HepG2 (cell line): ENCODE results near the gene IL1RAPL1. TPM values are rescaled to one million over a fixed set of nuclear protein-coding genes. Genes with fewer than 3 reads are reported as not detected.

Experiments
- ATAC-seq: fragments of 200-7000 bp; cut with Tn5 transposase; 3 replicates; pipeline ENCODE4 v1.9.1; 2020; ENCODE audit warnings: mild to moderate bottlenecking, moderate library complexity
- BruUV-seq: library from RNA; stranded (reverse); fragments of 400-500 nt; replicated peaks from 2 replicates; lab custom pipeline; 2021; lab: Mats Ljungman, UMichigan
- CTCF ChIA-PET: fragments of 300-600 bp; formaldehyde crosslinking; extraction: SDS; loops from one replicate; lab custom pipeline; 2021; ENCODE audit warnings: low total read pairs, inconsistent platforms, low intra/inter-chr PET ratio; lab: Yijun Ruan, JAX
- POLR2A ChIA-PET: fragments of 350-600 bp; sonication (Branson Sonifier 250); formaldehyde crosslinking; loops from one replicate; lab custom pipeline; 2020; ENCODE audit warnings: antibody characterized with exemption, inconsistent platforms; lab: Yijun Ruan, JAX
- DNase-seq: peaks from one replicate; pipeline ENCODE4 v3.0.0-alpha.2; 2015; ENCODE audit warnings: low spot score
- FAIRE-seq: peaks from 3 replicates; lab custom pipeline; 2011; peaks lifted over from hg19 to GRCh38; lab: Jason Lieb, UNC
- H2AFZ ChIP-seq: one replicate; pipeline ENCODE4 v1.6.1; 2011; ENCODE audit warnings: low read length, inconsistent platforms
- H3K27ac ChIP-seq: fragments of 300-600 bp; 3 replicates; pipeline ENCODE4 v1.8.0; 2011; ENCODE audit warnings: mixed run types, mild to moderate bottlenecking, mixed read lengths, low read length, inconsistent platforms; ENCODE audit not compliant: insufficient read depth; ENCODE audit errors: extremely low read length
- H3K27me3 ChIP-seq, 2 experiments: fragments of 200-600 bp in 1 of 2; 2 replicates in 1 of 2; 3 replicates in 1 of 2; pipeline versions ENCODE4 v1.6.0 to v1.8.0; 2011; ENCODE audit warnings: low read length in 2 of 2, mild to moderate bottlenecking in 2 of 2, moderate library complexity in 2 of 2, inconsistent platforms in 1 of 2; ENCODE audit not compliant: insufficient read depth in 2 of 2, control insufficient read depth in 1 of 2
- H3K36me3 ChIP-seq, 2 experiments: fragments of 200-600 bp in 1 of 2; replicated peaks in 1 of 2; 2 replicates in 1 of 2; 3 replicates in 1 of 2; pipeline versions ENCODE4 v1.5.1 to v1.8.0; 2011; ENCODE audit warnings: low read length in 2 of 2, inconsistent platforms in 1 of 2; ENCODE audit not compliant: insufficient read depth in 2 of 2, control insufficient read depth in 1 of 2
- H3K4me1 ChIP-seq: 2 replicates; pipeline ENCODE4 v1.5.1; 2012; ENCODE audit warnings: low read length, inconsistent platforms; ENCODE audit not compliant: insufficient read depth
- H3K4me2 ChIP-seq: 2 replicates; pipeline ENCODE4 v1.6.0; 2011; ENCODE audit warnings: low read depth, low read length, inconsistent platforms
- H3K4me3 ChIP-seq, 3 experiments: fragments of 200-600 bp in 1 of 3; sonication (generic), shearing (Covaris generic) in 1 of 3; replicated peaks in 1 of 3; 2 replicates each; pipeline ENCODE4 v1.5.1; 2011 to 2016; ENCODE audit warnings: low read length in 3 of 3, inconsistent platforms in 2 of 3, low read depth in 2 of 3, mild to moderate bottlenecking in 2 of 3, control low read depth in 1 of 3, mixed read lengths in 1 of 3; ENCODE audit not compliant: insufficient read depth in 1 of 3
- H3K79me2 ChIP-seq: one replicate; pipeline ENCODE4 v1.6.1; 2011; ENCODE audit warnings: low read length, inconsistent platforms; ENCODE audit not compliant: insufficient read depth
- H3K9ac ChIP-seq: 2 replicates; pipeline ENCODE4 v1.6.0; 2011; ENCODE audit warnings: mild to moderate bottlenecking, low read depth, low read length, inconsistent platforms; ENCODE audit not compliant: insufficient read depth
- H3K9me3 ChIP-seq: 2 replicates; pipeline ENCODE4 v1.5.1; 2012; ENCODE audit warnings: mild to moderate bottlenecking, low read length
- H4K20me1 ChIP-seq: 2 replicates; pipeline ENCODE4 v1.6.0; 2011; ENCODE audit warnings: inconsistent platforms, mild to moderate bottlenecking, low read length, moderate library complexity; ENCODE audit not compliant: insufficient read depth
- CREM ChIP-seq, 2 experiments: sonication (generic) in 1 of 2; formaldehyde crosslinking in 1 of 2; IDR thresholded peaks; 2 replicates each; pipeline versions ENCODE4 v1.4.0 to v1.6.1; 2016 to 2020; ENCODE audit warnings: antibody characterized with exemption in 1 of 2, mild to moderate bottlenecking in 1 of 2, missing genetic modification reagents in 1 of 2
- EEA1 ChIP-seq: sonication (generic); formaldehyde crosslinking; IDR thresholded peaks from 2 replicates; pipeline ENCODE4 v1.5.1; 2020; ENCODE audit warnings: mild to moderate bottlenecking, missing genetic modification reagents, borderline replicate concordance
- IKZF1 ChIP-seq: fragments of 450-650 bp; IDR thresholded peaks from 2 replicates; pipeline ENCODE4 v1.7.1; 2016
- KLF16 ChIP-seq, 2 experiments: sonication (generic) in 1 of 2; formaldehyde crosslinking in 1 of 2; IDR thresholded peaks; 2 replicates each; pipeline versions ENCODE4 v1.6.1 to v1.8.0; 2016 to 2023; ENCODE audit warnings: missing genetic modification reagents in 2 of 2, missing compliant biosample characterization in 1 of 2
- MAFG ChIP-seq: sonication (generic); formaldehyde crosslinking; IDR thresholded peaks from 2 replicates; pipeline ENCODE4 v1.5.1; 2020; ENCODE audit warnings: mild to moderate bottlenecking, missing genetic modification reagents
- NPAS2 ChIP-seq: sonication (generic); formaldehyde crosslinking; IDR thresholded peaks from 2 replicates; pipeline ENCODE4 v1.8.0; 2022; ENCODE audit warnings: mild to moderate bottlenecking, missing genetic modification reagents, borderline replicate concordance
- SP1 ChIP-seq, 2 experiments: fragments of 450-650 bp in 1 of 2; sonication (generic) in 1 of 2; formaldehyde crosslinking in 1 of 2; IDR thresholded peaks; 2 replicates each; pipeline versions ENCODE4 v1.4.0 to v1.6.1; 2016 to 2020; ENCODE audit warnings: missing genetic modification reagents in 1 of 2
- ZKSCAN5 ChIP-seq: sonication (generic); formaldehyde crosslinking; IDR thresholded peaks from 2 replicates; pipeline ENCODE4 v1.5.1; 2020; ENCODE audit warnings: mild to moderate bottlenecking, missing genetic modification reagents
- ZNF567 ChIP-seq: sonication (generic); formaldehyde crosslinking; IDR thresholded peaks from 2 replicates; pipeline ENCODE4 v1.8.1; 2023; ENCODE audit warnings: mild to moderate bottlenecking, missing genetic modification reagents, borderline replicate concordance
- WGBS: methylation state at CpG from one replicate; pipeline ENCODE4 v1.1.6; 2017; ENCODE audit warnings: low lambda C conversion rate; 5-methylcytosine and 5-hydroxymethylcytosine counted together
- in situ Hi-C: cut with HindIII; loops from 2 replicates; pipeline ENCODE4 v1.10.0; 2017; ENCODE audit warnings: low pct_unique_long_range_greater_than_20kb; ENCODE audit not compliant: extremely low pct_ligation_motif_present
- intact Hi-C: fragments of 100-400 bp; cut with micrococcal nuclease; formaldehyde crosslinking; loops from one replicate; pipeline ENCODE4 v1.10.0; 2022; ENCODE audit not compliant: unreplicated experiment
- polyA plus RNA-seq, 8 experiments: library from polyadenylated mRNA; depleted of rRNA in 3 of 8; stranded (reverse) in 7 of 8; unstranded in 1 of 8; fragments of >200 nt; fragmentation: Illumina TruSeq in 4 of 8; extraction: Trizol in 4 of 8; gene quantifications; 2 replicates each; pipeline versions ENCODE4 v1.2.1 to v1.2.3, GENCODE V29; 2011 to 2016; ENCODE audit warnings: low read depth in 4 of 8, missing spikeins in 1 of 8, mixed read lengths in 1 of 8; ENCODE audit not compliant: insufficient read depth in 1 of 8
- total RNA-seq, 5 experiments: library from RNA; depleted of rRNA; stranded (reverse); fragments of >200 nt; fragmentation: Illumina TruSeq; extraction: Trizol; gene quantifications; 2 replicates each; pipeline ENCODE4 v1.2.3, GENCODE V29; 2016; ENCODE audit warnings: low read depth in 1 of 5
- TF ChIP-seq, protein P1 (sequence below): sonication (generic); formaldehyde crosslinking; IDR thresholded peaks from 2 replicates; pipeline ENCODE4 v1.8.0; 2022; ENCODE audit warnings: mild to moderate bottlenecking, missing genetic modification reagents; ENCODE audit not compliant: insufficient replicate concordance

Gene IL1RAPL1
- total and polyA plus RNA-seq, 2 of the 13 experiments (the other 11 are each of a cell fraction or from before 2014, with no cell fraction given), result 0.04 TPM; not detected in 1

DNA sequence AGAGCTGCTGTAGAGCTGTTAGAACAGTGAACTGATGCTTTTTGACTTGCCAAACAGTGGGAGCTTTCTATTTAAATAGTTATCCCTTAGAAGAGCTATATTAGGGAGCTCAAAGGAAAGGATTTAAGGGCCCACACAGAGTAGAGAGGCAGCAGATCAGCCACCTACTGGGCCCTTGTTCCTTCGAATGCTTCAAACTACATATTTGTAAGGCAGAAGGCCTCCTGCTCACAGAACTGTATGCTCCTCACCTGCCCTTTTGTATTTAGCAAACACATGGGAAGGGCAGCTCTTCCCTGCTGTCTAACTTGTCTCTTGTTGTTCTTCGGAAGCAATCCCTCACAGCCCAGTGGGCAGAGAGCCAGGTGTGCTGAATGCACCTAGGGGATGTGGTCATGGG lies 38.0 kb downstream of the IL1RAPL1 start (continued):
- TF ChIP-seq CREM (IDR thresholded peaks at IDR 0.05) (no peak), CREM (CRISPR knock-in tag; IDR thresholded peaks at IDR 0.05) (no peak), KLF16 (CRISPR knock-in tag; IDR thresholded peaks at IDR 0.05) (no peak), ZKSCAN5 (CRISPR knock-in tag) (no peak), MAFG (CRISPR knock-in tag) (no peak), EEA1 (CRISPR knock-in tag) (no peak), SP1 (IDR thresholded peaks at IDR 0.05) (no peak), SP1 (CRISPR knock-in tag; IDR thresholded peaks at IDR 0.05) (no peak), ZNF567 (CRISPR knock-in tag) (no peak), NPAS2 (CRISPR knock-in tag) (no peak)
- TF ChIP-seq, protein P1, sequence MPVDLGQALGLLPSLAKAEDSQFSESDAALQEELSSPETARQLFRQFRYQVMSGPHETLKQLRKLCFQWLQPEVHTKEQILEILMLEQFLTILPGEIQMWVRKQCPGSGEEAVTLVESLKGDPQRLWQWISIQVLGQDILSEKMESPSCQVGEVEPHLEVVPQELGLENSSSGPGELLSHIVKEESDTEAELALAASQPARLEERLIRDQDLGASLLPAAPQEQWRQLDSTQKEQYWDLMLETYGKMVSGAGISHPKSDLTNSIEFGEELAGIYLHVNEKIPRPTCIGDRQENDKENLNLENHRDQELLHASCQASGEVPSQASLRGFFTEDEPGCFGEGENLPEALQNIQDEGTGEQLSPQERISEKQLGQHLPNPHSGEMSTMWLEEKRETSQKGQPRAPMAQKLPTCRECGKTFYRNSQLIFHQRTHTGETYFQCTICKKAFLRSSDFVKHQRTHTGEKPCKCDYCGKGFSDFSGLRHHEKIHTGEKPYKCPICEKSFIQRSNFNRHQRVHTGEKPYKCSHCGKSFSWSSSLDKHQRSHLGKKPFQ (CRISPR knock-in tag), result no peak

DNA sequence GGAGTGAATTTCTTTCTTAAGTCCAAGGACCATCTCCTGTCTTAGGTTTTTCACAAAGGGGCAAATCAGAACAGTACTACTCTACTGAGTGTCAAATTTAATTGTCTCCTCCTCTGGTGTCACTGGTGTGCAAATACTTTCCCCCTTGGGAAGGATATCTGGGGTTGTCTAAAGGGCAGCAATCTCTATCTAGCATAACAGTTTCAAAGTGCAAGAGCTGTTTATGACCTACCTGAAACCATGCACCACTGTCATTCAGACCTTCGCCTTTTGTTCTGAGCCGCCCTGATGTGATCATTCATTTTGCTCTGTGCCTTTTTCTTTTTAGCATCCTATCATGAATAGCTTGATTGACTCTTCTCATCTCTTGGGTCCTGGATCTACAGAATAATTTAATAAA lies 39.3 kb downstream of the IL1RAPL1 start:
- H2AFZ ChIP-seq, result no peak overlapping the region
- H3K4me2 ChIP-seq, result no peak overlapping the region
- no peak for FAIRE-seq
- in situ Hi-C loops (no loop called here), intact Hi-C loops (no loop called here)
- CTCF ChIA-PET, result no interaction called here
- H3K36me3 ChIP-seq, result no peaks in the 10 kb centered on the region
- no peak overlapping the region for H3K9ac ChIP-seq
- no peak overlapping the region for H3K27ac ChIP-seq
- no TSS peak for BruUV-seq
- no peaks in the 10 kb centered on the region for H4K20me1 ChIP-seq
- TF ChIP-seq IKZF1, result no peak
- TF ChIP-seq, all 625 proteins: peak for 0
- H3K4me3 ChIP-seq, result no peak overlapping the region
- WGBS, result 0% methylated on average over 2 of the region's 2 CpGs
- no peaks in the 10 kb centered on the region for H3K4me1 ChIP-seq
- ATAC-seq (no peak), DNase-seq (no peak)
- no peaks in the 10 kb centered on the region for H3K27me3 ChIP-seq
- POLR2A ChIA-PET, result no interaction called here
- H3K9me3 ChIP-seq, result no peaks in the 10 kb centered on the region
- no peaks in the 10 kb centered on the region for H3K79me2 ChIP-seq
